ENCODE results near the gene CTU1.

CTU1 gene

DNA sequence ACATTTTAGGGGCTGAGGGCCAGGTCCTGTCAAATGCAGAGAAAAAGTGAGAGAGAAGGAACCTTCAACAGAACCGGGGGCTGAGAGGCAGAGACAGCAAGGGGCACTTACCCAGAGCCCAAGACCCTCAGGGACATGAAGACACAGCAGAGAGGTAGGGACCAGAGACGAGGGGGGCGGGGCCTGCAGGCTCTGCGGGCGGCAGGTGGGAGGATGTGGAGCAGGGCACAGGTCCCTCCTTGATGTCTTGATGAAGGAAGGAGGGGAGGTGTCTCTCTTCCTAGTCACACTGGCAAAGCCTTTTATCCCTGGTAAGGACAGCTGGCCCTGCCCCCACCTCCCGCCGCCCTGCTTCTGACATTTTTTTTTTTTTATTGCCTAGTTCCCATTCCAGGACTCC, 25.6 kb downstream of the CTU1 start, which contains the start of gene KLK14:
Gene KLK14 (minus strand): TSS at position 277 of the 400 bp plus-strand sequence. CDS start 273 bp downstream, at position 4.
- no peak for ATAC-seq

DNA sequence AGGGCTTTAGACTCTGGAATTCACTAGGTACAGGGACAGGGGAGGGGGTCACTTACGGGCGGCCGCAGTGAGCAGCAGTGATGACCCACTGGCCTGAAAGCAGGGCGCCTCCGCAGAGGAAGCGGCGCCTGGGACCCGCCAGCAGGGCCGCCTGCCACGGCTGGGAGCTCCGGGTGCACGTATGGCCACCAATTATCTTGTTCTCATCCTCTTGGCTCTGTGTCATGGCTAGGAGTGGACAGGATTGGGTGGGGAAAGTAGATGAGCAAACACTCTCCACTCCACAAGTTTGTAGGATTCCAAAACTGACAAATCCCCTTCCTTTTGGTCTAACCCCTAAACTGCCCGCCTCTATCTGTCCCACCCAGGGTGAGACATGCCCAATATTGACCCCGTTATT, 26.7 kb downstream of the CTU1 start:
- no peak for ATAC-seq

More for the DNA sequence above, 25.6 kb downstream of the CTU1 start, which contains the start of gene KLK14:
- DNase-seq = no peak

GRCh38 chr19:51079481-51080110, 28.6 kb downstream of the CTU1 start:
- ATAC-seq = no peak
- no peak for DNase-seq

More for the DNA sequence above, 26.7 kb downstream of the CTU1 start:
- DNase-seq = no peak

DNA sequence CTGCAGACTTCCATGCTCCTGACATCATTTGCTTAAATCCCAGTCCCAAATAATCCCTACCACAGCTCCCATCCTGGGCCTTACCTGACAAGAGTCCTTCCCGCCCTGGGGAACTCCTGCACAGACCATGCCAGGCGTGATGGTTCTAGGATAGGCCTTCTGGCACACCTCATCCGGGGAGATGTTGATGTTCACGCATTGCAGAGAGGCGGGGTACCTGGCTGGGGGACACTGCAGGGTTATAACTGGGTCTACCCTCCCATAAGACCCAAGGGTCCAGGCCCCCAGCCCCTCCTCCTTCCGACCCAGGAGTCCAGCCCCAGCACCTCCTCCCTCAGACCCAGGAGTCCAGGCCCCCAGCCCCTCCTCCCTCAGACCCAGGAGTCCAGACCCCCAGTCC, 29.5 kb downstream of the CTU1 start:
- no peak for DNase-seq
- no peak for ATAC-seq

- ATAC-seq (no peak), DNase-seq (no peak)
Measured at GRCh38 chr19:51078104-51078503, 30.1 kb downstream of the CTU1 start.

- no peak for ATAC-seq
- DNase-seq = no peak
Measured at GRCh38 chr19:51076631-51077213, 31.5 kb downstream of the CTU1 start.

GRCh38 chr19:51075998-51076397, 32.2 kb downstream of the CTU1 start:
- ATAC-seq (no peak), DNase-seq (no peak)

DNA sequence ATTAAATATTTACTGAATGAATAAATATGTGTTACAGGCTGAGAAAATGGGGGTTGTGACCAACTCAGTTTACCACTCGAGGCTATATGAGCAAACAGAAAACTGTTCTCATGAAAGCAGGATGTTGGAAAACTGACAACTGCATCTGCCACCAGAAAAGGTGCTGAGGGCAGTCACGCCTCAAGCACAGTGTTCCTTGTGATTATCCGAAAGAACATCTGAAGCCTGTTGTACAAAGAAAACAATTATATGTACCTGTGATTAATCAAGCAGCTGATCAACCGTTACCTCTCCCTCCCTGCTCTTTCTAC, 37.2 kb downstream of the CTU1 start:
- ATAC-seq = no peak
- DNase-seq = no peak

- no peak for DNase-seq
- ATAC-seq = no peak
Measured at GRCh38 chr19:51070334-51071094, 37.7 kb downstream of the CTU1 start.

- no peak for DNase-seq
- ATAC-seq = no peak
Measured at GRCh38 chr19:51066393-51067186, 41.6 kb downstream of the CTU1 start.

DNA sequence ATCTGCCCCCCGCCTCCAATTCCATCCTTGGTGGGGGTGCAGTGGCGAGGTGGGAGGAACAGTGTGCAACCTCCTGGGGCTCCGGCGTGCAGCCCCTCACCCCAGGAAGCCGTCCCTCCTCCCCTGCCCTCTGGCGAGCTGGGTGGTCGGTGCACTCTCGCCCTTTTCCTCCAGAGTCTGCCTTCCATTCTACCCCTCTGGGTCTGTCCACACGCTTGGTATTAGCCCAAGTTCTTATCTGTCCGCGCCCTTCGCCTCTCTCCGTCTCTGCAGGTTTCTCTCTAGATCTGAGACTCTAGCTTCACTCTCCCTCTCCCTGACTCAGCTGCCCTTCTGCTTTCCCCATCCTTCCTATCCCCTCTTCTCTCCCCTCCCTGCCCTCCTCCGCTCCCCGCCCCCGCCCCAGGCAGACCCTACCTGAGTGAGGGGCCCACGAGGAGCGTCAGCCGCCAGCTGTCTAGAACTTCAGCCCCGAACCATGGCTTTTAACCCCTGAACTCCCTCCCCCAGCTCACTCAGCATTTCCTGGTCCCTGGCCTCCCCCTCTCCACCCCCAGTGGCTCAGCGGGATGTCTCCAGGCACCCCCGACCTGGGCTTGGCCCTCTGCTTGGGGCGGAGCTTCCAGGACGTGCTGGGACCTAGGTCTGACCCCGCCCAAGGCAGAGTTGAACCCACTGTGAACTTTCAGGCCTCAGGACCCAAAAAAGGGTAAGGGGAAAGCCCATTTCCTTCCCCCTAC, 42.8 kb downstream of the CTU1 start:
- ATAC-seq (no peak), DNase-seq (no peak)

GRCh38 chr19:51064534-51065220, 43.5 kb downstream of the CTU1 start, which contains the start of gene KLK13:
Gene KLK13 (minus strand): TSS chr19:51065092. CDS start chr19:51065067, 25 bp downstream.
- DNase-seq (no peak), ATAC-seq (no peak)

DNA sequence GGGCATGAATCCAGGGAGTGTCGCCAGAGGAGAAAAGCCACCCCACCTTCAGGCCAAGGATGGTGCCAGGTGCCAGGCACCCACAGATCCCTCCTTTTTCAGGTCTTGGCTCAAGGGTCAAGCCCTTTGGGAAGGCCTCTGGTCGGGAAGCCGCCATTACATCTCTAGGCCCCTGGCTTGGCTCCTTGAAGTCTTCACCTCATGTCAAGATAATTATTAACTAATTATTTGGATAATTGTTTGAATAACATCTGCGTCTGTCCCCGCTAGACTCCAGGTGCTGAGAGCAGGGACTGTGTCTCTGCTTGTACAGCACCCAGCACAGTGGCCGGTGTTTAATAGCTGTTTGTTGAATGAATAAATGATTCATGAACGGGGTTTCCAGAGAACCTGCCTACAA, 44.5 kb downstream of the CTU1 start:
- ATAC-seq = no peak
- DNase-seq = no peak

GRCh38 chr19:51060973-51061372, 47.2 kb downstream of the CTU1 start:
- DNase-seq = no peak
- no peak for ATAC-seq

GRCh38 chr19:51060336-51060735, 47.9 kb downstream of the CTU1 start:
- no peak for ATAC-seq
- DNase-seq = no peak

GRCh38 chr19:51059715-51060114, 48.5 kb downstream of the CTU1 start:
- DNase-seq (no peak), ATAC-seq (no peak)

DNA sequence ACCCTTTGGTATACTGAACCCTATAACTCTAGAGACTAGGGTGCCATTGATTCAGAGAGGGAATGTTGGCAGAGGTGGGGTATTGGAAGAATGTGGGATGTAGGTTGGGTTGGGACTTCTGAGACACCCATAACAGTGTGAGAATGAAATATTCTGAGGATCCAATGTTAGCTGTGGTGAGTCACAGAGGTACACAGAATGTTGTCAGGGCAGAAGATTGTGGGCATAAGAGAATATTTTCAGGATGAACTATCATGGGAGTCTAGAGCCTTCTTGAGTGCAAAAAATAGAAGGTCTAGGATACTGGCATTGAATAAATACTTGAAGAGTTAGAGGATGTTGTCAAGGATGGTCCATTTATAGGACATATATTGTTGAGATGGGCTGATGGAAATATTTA, 52.3 kb downstream of the CTU1 start:
- ATAC-seq = no peak
- DNase-seq = no peak
